DLD1 (cell line): ENCODE results near the gene NOX4.

Experiments used
- in situ Hi-C: cut with HindIII; loops from 2 replicates; pipeline ENCODE4 v1.10.0; 2017; ENCODE audit warnings: low sequenced_read_pairs

The NOX4 gene

DNA sequence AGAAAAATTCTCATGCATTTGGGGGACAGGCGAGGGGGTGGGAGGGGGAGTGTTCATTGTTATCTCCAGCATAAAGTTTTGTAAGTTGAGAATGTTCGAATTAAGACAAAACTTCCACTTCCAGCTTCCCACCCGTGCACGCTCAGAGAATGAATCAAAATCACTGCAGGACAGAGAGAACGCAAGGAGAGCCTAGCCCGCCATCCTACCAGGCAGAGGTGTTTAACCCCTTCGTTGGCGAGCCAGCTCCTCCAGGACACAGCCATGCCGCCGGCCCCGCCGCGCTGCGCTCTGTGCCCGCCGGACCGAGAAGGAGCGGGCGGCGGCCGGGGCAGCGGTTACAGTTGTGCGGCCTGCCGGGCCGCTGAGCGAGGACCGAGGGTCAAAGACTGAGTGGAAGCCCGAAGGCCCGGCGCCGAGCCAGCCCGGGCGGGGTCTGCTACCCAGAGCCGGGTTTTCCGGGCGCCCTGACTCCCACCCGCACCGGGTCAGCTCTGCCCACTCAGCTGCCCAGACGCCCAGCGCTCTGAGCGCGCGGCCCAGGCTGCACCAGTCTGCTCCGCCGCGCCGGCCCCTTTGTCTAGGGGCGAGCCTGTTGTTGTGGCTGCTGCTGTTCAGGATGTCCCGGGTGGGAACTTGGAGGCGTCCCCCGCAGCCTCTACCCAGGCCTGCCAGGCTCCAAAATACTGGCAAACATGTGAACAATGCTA, at the start of gene NOX4:
Gene NOX4, minus strand, starts transcription at position 395 of the 710 bp plus-strand sequence. Its CDS starts 129 bp downstream, at position 266.
- in situ Hi-C loops = no loop called here

DNA sequence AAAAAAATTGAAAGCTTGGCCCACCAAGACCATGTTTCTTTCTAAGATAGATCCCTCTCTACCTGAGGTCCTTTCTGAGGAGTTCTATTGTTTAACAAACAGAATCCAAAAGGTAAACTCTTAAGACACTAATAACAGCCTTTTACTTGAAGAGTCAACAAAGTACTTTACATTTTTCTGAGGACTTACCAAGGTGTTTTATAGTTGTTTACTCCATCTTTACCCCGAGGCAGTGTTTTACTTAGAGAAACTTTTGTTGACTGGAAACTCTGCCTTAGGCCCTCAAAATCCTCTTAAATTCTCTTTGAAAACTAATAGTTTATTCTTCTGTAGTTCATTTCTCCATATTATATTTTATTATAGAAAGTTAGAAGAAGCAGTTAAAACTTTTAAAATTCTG, 49.7 kb upstream of the NOX4 start:
- in situ Hi-C loops = no loop called here

DNA sequence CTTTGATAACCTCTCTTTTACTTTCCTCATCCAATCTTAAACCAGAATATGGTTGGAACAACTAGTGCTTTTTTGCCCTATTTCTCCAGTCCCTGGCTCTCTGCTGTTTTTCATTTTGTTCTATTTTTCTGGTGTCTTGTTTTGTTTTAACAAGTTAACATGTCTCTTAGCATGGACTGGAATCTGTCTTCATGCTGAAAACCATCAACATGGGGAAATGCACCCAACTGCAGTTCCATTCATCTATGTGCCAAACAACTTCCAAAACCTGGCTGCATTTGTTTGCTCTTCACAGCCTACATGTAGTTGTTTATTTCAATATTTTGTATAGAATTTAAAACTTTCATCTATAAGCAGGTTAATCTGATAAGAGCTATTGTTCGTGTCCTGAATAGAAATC, 46.8 kb upstream of the NOX4 start:
- in situ Hi-C loops = no loop called here

DNA sequence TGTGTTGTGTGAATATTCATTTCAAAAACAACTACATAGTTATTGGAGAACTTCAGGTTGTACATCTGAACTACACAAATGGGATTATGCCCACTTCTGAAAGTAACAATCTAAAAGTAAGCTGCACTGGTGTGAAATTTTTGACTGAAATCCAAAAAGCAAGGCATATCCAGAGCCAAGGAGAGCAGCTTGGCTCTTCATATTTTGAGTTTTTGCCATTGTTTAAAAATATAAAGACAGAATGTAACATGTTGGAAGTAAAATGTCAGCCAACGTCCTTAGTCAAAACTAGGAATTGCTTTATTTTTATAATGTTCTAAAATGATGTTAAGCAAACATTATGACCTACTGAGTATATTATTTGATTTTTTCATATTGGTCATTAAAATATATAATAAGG, 45.8 kb upstream of the NOX4 start:
- in situ Hi-C loops = no loop called here

DNA sequence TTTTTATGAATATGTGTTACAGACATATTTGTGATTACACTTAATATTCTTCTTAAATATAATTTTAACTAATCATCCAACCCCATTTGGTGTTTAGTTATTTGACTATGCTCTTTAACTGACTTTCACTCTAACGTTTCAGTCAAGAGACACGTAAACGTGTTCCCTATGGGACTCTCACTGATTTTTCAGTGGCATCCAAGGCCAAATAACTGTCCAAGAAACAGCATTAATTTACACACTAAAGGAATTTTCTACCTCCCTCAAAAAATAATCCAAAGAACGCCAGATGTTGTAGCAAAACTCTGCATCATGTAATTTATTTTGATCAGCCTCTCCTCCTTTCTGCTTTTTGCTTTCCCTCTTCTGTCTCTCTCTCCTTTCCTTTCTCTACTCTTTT, 44.0 kb upstream of the NOX4 start:
- in situ Hi-C loops = no loop called here

DNA sequence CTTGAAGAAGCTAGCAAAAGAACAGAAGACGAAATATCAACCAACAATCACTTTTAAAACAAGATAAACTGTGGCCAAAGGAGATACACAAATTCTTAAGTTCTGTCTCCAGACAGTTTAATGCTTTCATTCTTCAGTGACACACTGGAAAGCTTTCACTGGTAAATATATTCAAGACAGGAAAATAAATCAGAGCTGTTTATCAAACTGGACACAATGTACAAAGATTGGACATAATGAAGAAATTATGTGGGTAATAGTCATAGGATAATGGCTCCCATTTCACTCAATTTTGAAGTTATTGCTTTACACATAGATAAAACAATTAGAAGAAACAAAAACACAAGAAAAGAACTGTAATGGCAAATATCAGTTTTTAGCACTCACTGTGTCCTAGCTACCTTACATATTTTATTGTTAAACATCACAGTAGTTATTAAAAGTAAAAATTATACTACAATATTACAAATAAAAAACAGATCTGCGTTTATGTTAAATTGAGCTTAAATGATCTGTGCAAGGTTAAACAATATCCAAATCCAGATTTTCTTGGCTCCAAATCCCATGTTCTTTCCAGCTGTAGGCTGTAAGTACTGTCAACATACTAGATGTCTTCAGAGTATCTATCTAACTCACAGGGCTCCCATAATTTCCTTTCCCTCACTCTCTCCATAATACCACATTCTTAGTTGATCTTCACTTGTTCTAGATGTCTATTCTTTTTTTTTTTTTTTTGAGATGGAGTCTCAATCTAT, 38.6 kb upstream of the NOX4 start:
- in situ Hi-C loops = no loop called here

DNA sequence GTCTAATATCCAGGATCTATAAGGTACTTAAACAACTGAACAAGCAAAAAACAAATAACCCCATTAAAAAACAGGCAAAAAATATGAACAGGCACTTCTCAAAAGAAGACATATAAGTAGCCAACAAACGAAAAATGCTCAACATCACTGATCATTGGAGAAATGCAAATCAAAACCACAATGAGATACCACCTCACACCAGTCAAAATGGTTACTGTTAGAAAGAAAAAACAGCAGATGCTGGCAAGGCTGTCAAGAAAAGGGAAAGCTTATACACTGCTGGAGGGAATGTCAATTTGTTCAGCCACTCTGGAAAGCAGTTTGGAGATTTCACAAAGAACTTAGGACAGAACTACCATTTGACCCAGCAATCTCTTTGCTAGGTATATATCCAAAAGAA, 30.6 kb upstream of the NOX4 start:
- in situ Hi-C loops = no loop called here

DNA sequence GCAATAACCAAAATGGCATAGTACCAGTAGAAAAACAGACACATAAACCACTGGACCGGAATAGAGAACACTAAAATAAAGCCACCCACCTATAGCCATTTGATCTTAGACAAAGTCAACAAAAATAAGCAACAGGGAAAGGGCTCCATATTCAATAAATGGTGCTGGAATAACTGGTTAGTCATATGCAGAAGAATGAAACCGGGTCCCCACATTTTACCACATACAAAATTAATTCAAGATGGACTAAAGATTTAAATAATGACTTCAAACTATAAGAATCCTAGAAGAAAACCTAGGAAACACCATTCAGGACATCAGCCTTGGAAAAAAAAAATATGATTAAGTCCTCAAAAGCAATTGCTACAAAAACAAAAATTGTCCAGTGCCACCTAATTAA, 30.1 kb upstream of the NOX4 start:
- in situ Hi-C loops = no loop called here

DNA sequence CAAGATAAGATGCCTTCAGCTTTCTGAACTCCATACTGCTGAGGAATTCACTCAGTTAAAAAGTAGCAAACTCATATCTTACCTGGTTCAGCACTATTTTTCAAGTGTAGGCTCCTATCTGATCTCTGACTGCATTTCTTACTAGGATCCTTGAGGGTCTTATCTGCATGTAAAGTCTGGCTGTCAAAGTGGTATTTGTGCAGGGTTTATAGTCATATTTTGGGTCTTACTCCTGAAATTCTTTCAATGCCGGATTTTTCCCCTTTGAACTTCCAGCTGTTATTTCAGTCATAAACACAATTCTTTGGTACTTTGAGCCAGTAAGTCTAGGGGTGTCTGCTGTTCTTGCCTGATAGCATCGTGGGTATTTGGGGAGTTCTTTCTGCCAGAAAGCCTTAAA, 25.3 kb upstream of the NOX4 start:
- in situ Hi-C loops = no loop called here

DNA sequence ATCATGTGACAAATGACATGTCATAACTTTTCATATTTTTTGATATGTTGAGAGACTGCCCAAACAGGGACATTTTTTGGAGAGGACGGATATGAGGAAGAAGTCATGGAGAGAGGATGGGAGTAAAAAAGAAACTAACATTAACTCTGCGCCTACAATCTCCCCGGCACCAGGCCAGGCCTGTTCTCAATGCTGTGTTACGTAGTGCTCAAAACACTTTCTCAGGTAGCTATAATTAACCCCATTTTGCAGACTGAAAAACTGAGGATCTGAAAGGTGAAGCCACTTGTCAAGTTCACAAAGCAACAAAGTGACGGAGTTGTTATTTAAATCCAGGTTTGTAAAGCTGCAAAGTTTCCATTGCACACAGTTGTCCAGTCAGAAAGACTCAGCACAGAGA, 17.4 kb upstream of the NOX4 start:
- in situ Hi-C loops = no loop called here

DNA sequence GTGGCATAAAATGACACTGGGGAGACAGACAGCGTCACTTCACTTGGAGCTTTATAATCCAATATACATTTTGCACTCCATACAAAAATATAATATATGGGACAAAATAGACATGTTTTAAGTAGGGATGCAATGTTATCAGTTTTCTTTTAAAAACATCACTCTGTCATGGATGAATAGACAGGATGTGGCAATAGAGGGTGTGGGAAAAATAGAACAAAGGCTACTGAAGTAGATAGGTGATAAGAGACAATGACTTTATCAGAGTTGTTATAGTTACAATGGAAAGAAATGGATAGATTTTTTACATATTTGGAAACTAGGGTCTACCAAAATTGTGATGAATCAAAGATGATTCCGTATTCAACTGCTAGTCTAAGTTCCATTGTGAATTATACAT, 13.1 kb upstream of the NOX4 start:
- in situ Hi-C loops = no loop called here

DNA sequence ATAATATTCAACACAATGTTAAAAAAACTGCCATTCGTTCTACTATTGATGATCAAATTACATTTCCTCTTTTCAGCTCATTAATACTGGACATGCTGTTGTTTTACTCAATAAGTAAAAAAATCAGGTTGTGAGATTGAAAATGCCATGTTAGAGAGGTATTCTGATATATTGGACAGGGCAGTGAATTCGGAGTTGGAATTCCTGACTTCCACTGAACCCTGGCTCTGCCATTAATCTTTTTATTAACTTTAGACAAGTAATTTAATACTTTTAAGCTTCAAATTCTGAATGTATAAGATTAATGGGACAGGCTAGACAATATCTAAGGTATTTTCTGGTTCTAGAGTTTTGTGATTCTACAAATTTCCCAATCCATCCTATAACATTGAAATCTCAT, 12.2 kb upstream of the NOX4 start:
- in situ Hi-C loops = no loop called here

DNA sequence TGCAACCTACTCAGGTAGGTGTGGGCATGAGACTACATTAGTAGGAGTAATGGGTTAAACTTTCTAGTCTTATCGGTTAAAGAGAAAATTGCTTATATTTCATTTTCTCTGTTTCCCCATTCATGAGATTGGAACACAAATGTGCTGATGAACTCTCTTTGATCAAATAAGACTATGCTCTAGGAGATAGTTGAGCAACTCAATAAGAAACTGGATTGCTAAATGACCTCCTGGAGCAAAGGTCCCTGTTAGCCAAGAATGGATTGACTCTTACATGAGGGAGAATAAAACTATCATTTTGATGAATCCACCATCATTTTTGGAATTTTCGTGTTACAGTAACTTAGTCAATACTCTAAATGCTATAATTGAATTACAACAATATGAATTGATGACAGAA, 11.1 kb upstream of the NOX4 start:
- in situ Hi-C loops = no loop called here

DNA sequence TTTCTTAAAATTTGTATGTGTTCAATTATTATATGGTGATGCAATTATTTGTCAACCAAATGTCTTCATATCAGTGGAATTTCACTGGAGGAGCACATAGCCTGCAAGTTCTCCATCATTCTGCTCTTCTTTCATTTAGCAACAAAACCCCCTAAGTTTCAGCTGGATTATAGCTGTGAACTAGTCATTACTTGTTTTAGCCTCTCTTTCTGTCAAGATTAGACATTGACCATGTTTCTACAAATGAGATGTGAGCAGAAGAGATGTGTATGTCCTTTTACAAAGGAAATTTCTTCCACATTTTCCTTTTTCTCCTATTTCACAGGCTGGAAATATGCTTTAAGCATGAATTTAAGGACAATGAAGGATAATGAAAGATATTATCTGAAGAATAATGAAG, 9.2 kb upstream of the NOX4 start:
- in situ Hi-C loops = no loop called here

DNA sequence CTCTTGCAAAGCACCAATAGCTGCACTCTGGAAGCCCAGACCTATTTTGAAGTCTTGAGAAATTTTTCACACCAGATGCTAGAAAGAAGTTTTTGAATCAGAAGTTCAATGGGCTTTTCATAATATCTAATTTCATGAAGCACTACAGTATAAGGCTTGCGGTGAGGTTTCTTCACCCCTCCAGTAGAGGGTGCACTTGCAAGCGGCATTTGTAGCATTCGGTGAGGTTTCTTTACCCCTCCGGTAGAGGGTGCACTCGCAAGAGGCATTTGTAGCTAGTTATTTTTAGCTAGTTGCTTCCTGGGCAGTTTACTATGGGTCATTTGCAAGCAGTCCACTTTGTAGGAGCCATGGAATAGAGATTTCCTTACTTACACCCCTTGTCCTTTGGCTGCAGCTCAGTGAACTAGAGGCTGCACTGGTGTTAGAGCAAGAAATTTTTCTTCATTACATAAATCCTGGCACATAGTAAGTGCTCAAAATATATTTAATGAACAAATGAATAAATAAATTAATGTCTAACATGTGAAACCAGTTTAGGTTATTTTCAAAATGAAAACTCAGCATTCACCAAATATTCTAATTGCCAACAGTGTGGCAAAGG, 7.8 kb upstream of the NOX4 start:
- in situ Hi-C loops = no loop called here

DNA sequence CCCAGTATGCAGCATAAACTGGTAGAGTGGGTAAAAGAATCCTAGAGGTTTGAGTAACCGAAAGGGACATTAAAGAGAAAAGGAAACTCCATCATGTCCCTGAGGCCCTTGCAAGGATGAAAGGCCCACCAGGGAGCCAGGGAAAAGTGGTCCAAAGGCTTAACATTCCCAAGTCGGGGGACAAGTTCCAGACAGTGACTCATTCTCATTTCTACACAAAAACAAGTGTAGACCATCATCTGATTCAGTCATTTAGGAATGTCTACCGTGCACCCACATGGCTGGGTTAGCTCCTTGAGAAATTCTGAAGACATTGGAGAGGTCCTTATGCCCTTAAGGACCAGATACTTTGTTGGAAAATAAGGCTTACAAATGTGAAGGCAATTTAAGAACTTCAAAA, 4.8 kb upstream of the NOX4 start:
- in situ Hi-C loops = no loop called here

DNA sequence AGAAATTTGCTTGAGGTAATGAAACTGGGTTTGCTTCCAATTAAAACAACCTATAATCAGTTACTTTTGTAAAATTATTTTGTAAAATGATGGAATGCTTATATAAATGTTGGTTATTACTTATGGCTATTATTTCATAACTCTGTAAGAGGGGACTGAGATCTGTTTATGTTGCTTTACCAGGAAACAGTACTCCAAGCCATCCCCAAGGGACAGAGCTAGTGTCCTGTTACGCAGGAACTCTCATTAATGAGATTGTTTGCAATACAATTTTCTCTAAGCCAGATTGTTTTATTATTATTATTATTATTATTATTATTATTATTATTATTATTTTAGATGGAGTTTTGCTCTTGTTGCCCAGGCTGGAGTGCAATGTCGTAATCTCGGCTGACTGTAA, 2.3 kb upstream of the NOX4 start:
- in situ Hi-C loops = no loop called here

DNA sequence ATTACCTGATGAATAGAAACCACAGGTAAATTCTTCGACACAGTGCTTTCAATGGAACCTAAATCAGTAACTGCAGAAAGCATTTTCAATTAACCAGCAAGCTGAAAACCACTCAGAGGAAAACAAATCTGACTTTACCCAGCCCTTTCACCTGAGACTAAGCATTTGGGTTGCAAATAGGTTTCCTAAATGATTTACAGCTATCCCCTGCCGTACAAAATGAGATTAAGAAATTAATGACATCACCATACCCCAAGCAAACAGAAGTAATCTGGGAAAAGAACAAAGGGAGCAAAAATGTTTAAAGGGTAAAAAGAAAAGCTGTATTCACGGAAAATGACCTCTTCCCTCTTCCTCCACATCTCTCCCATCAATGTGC, 584 bp downstream of the NOX4 start:
- in situ Hi-C loops = no loop called here

DNA sequence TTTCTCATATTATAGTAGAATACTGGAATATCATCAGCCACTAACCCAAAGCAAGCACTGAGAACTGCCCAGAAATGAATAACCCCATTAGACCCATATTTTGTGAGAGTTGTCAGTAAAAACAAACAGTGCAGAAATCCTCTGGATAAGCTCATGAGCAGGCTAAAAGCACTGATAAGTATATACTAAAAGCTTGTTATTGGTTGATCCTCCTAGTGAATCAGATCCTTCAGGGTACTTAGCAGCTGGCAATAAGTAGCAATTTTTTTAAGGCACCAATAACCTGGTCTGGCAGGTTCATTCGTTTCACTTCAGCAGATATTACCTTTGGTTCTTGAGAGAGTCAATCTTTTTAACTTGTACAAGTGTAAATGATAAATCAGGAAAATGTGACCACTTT, 1.2 kb downstream of the NOX4 start:
- in situ Hi-C loops = no loop called here

DNA sequence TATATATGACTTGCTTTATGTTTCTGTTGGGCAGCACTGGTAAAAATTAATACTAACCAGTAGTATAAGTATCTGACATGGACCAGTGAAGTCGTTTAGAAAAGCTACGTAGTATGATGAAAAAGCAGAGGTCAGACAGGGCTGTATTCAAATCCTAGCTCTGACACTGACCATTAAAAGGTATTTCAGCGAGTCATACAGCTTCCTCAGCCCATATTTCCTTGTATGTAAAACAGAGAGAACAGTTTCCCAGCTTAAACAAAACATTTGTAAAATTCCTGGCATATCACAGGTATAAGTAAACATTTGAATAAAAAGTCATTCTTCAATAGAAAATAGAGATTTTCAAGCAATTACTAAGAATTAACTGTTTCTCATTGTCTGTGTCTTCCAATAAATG, 4.2 kb downstream of the NOX4 start:
- in situ Hi-C loops = no loop called here

DNA sequence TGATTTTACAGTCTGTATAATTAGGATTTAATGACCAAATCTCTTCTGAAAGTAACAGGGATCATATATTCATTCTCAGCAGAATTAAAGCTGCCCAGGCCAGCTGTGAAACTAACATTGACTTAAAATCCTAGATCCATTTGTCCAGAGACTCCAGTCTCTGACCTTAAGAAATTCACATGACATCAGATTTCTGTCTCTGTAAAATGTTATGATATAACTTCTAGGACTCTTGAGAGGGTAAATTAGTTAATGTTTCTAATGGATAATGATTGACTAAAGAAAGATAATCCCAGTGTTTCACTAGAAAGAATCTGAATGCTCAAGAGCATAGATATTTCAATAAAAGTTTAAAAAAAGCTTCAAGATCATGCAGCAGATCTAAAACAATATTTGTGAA, 6.3 kb downstream of the NOX4 start:
- in situ Hi-C loops = no loop called here

DNA sequence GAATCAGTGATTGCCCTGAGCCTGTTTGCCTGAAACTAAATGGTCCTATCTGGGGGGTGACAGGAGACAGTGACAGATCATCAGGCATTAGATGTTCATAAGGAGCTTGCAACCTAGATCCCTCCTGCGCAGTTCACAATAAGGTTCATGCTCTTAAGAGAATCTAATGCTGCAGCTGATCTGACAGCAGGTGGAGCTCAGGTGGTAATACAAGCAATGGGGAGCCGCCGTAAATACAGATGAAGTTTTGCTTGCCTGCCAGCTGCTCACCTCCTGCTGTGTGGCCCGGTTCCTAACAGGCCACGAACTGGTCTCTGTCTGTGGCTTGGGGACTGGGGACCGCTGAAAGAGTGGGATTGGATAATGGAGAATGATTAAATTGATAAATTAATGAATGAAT, 14.0 kb downstream of the NOX4 start:
- in situ Hi-C loops = no loop called here
